Right atrium auricular region (tissue), 2 donors: ENCODE data around the gene THOC7. TPM values are rescaled to one million over a fixed set of nuclear protein-coding genes. Genes with fewer than 3 reads are reported as not detected.
A peak's percentile ranks its signal among the peaks of the same experiment; 100 is the strongest.

ENCODE experiments used
- DNase-seq: peaks from one replicate; pipeline ENCODE4 v3.0.0-alpha.2; 2019; ENCODE audit warnings: low spot score
- H3K27ac ChIP-seq, 2 donors: fragments of 200-600 bp; sonication (generic); 1 replicate in 1 of 2; 2 replicates in 1 of 2; pipeline ENCODE4 v1.5.1; 2016 to 2019
- H3K27me3 ChIP-seq, 2 donors: fragments of 200-600 bp; sonication (generic); one replicate each; pipeline versions ENCODE4 v1.5.1 to v1.6.0; 2017 to 2019
- H3K36me3 ChIP-seq: fragments of 200-600 bp; sonication (generic); one replicate; pipeline ENCODE4 v1.5.1; 2016
- H3K4me1 ChIP-seq, 2 donors: fragments of 200-600 bp; sonication (generic); one replicate each; pipeline versions ENCODE4 v1.5.1 to v1.6.0; 2017 to 2019
- H3K4me3 ChIP-seq, 2 donors: fragments of 200-600 bp; sonication (generic); 1 replicate in 1 of 2; 2 replicates in 1 of 2; pipeline ENCODE4 v1.5.1; 2017 to 2019; ENCODE audit warnings: mild to moderate bottlenecking in 1 of 2, moderate library complexity in 1 of 2
- H3K9me3 ChIP-seq, 2 donors: fragments of 200-600 bp; sonication (generic); one replicate each; pipeline ENCODE4 v1.5.1; 2019
- CTCF ChIP-seq, 2 donors: fragments of 200-600 bp; sonication (generic); IDR thresholded peaks; one replicate each; pipeline ENCODE4 v1.5.1; 2019; ENCODE audit warnings: antibody characterized with exemption in 2 of 2
- total RNA-seq, 2 donors: library from RNA; depleted of rRNA; stranded (reverse); fragments of >200 nt; gene quantifications; one replicate each; pipeline ENCODE4 v1.1.0, GENCODE V29; 2016

Gene THOC7
- total RNA-seq, 2 donors from 2014 or later, result 55.1 to 63.6 TPM

GRCh38 chr3:63869940-63870614 lies 6.5 kb upstream of the THOC7 start:
- DNase-seq, result no peak
- no peak for TF ChIP-seq CTCF (IDR thresholded peaks at IDR 0.05)
- H3K4me1 ChIP-seq, result peaks cover 0 to 7% of the 10 kb centered on the region in 2 donors
- no peak overlapping the region for H3K4me3 ChIP-seq
- no peaks in the 10 kb centered on the region for H3K27me3 ChIP-seq
- no peaks in the 10 kb centered on the region for H3K36me3 ChIP-seq
- no peaks in the 10 kb centered on the region for H3K9me3 ChIP-seq
- H3K27ac ChIP-seq, result no peak overlapping the region

GRCh38 chr3:63867225-63867624 lies 3.6 kb upstream of the THOC7 start:
- DNase-seq, result no peak
- TF ChIP-seq CTCF (IDR thresholded peaks at IDR 0.05), result no peak

GRCh38 chr3:63864965-63865327 lies 1.3 kb upstream of the THOC7 start:
- Histone ChIP-seq H3K27me3 (no peaks in the 10 kb centered on the region), H3K4me3 (peak overlapping the region; percentile 97 to 99), H3K36me3 (no peaks in the 10 kb centered on the region), H3K4me1 (peaks cover 0 to 14% of the 10 kb centered on the region in 2 donors), H3K9me3 (no peaks in the 10 kb centered on the region), H3K27ac (peak overlapping the region; percentile 89 to 92)
- TF ChIP-seq CTCF (IDR thresholded peaks at IDR 0.05), result no peak
- no peak for DNase-seq

More at GRCh38 chr3:63867225-63867624, 3.6 kb upstream of the THOC7 start:
- no peak overlapping the region for H3K4me3 ChIP-seq
- no peaks in the 10 kb centered on the region for H3K27me3 ChIP-seq
- no peaks in the 10 kb centered on the region for H3K9me3 ChIP-seq
- no peaks in the 10 kb centered on the region for H3K36me3 ChIP-seq
- peaks cover 0 to 17% of the 10 kb centered on the region in 2 donors for H3K4me1 ChIP-seq
- H3K27ac ChIP-seq, result no peak overlapping the region

- DNase-seq, result no peak
- H3K9me3 ChIP-seq, result no peaks in the 10 kb centered on the region
- H3K4me1 ChIP-seq, result peaks cover 0 to 14% of the 10 kb centered on the region in 2 donors
- TF ChIP-seq CTCF (IDR thresholded peaks at IDR 0.05), result no peak
- H3K27ac ChIP-seq, result peak overlapping the region; percentile 89 to 92
- no peaks in the 10 kb centered on the region for H3K36me3 ChIP-seq
- no peaks in the 10 kb centered on the region for H3K27me3 ChIP-seq
- H3K4me3 ChIP-seq, result peak overlapping the region; percentile 97 to 99
Observed at GRCh38 chr3:63864008-63864964, 681 bp upstream of the THOC7 start.

GRCh38 chr3:63862804-63863149 lies 828 bp downstream of the THOC7 start:
- Histone ChIP-seq H3K27ac (peak overlapping the region in 1 of 2 donors; percentile 92), H3K4me1 (peaks cover 0 to 14% of the 10 kb centered on the region in 2 donors), H3K36me3 (no peaks in the 10 kb centered on the region), H3K27me3 (no peaks in the 10 kb centered on the region), H3K9me3 (no peaks in the 10 kb centered on the region), H3K4me3 (peak overlapping the region; percentile 93 to 99)
- TF ChIP-seq CTCF (IDR thresholded peaks at IDR 0.05), result no peak
- no peak for DNase-seq
